Eye (tissue), 1 donor: Measurements from ENCODE around the gene ITGA8.
A peak's percentile ranks its signal among the peaks of the same experiment; 100 is the strongest.
"Not testable (repeated sequence)": the region's sequence is repeated elsewhere in the genome, so short reads cannot be mapped to it uniquely, and the experiment has no call there.

ENCODE experiments used
- DNase-seq: peaks from one replicate; pipeline ENCODE4 v3.0.0-alpha.2; 2015

The ITGA8 gene

GRCh38 chr10:15546606-15547005, 173.1 kb downstream of the ITGA8 start:
- no peak for DNase-seq

GRCh38 chr10:15545884-15546283, 173.8 kb downstream of the ITGA8 start:
- DNase-seq: no peak

- DNase-seq: no peak
These were observed 174.5 kb downstream of the ITGA8 start for GRCh38 chr10:15545266-15545665.

GRCh38 chr10:15543994-15544393, 175.7 kb downstream of the ITGA8 start:
- DNase-seq: no peak

GRCh38 chr10:15542817-15543216, 176.9 kb downstream of the ITGA8 start:
- DNase-seq: no peak

- DNase-seq: no peak
These were observed 178.3 kb downstream of the ITGA8 start for GRCh38 chr10:15541376-15541775.

GRCh38 chr10:15540727-15541126, 179.0 kb downstream of the ITGA8 start:
- no peak for DNase-seq

- DNase-seq: no peak
These were observed 180.5 kb downstream of the ITGA8 start for GRCh38 chr10:15539262-15539661.

- not testable (repeated sequence) for DNase-seq
These were observed 184.7 kb downstream of the ITGA8 start for GRCh38 chr10:15534928-15535538.

GRCh38 chr10:15531927-15532722, 187.6 kb downstream of the ITGA8 start:
- DNase-seq: no peak

- no peak for DNase-seq
These were observed 190.9 kb downstream of the ITGA8 start for GRCh38 chr10:15528859-15529239.

- DNase-seq: no peak
These were observed 193.0 kb downstream of the ITGA8 start for GRCh38 chr10:15526754-15527153.

GRCh38 chr10:15521328-15521903, 198.3 kb downstream of the ITGA8 start:
- no peak for DNase-seq

- no peak for DNase-seq
These were observed 201.5 kb downstream of the ITGA8 start for GRCh38 chr10:15518250-15518649.

GRCh38 chr10:15516256-15517085, 203.3 kb downstream of the ITGA8 start:
- DNase-seq: no peak

- peak; percentile 53 for DNase-seq
These were observed 204.5 kb downstream of the ITGA8 start for GRCh38 chr10:15515202-15515601.

GRCh38 chr10:15510963-15511362, 208.8 kb downstream of the ITGA8 start:
- DNase-seq: no peak

GRCh38 chr10:15505329-15505728, 214.4 kb downstream of the ITGA8 start:
- no peak for DNase-seq

- DNase-seq: no peak
These were observed 215.5 kb downstream of the ITGA8 start for GRCh38 chr10:15504101-15504840.

- no peak for DNase-seq
These were observed 224.7 kb downstream of the ITGA8 start for GRCh38 chr10:15494850-15495506.

GRCh38 chr10:15491856-15492642, 227.7 kb downstream of the ITGA8 start:
- no peak for DNase-seq
